H9 (cell line): ENCODE results near the gene WFDC1. TPM values are rescaled to one million over a fixed set of nuclear protein-coding genes. Genes with fewer than 3 reads are reported as not detected.

ENCODE experiments used
- DNase-seq: peaks from one replicate; pipeline ENCODE4 v3.0.0-alpha.2; 2017
- H2AFZ ChIP-seq: one replicate; pipeline ENCODE4 v1.6.1; 2013; ENCODE audit warnings: mild to moderate bottlenecking, low read length, control low read depth, moderate library complexity
- H2AK5ac ChIP-seq: 2 replicates; pipeline ENCODE4 v1.6.1; 2013; ENCODE audit warnings: low read length, control low read depth, mixed read lengths; ENCODE audit not compliant: insufficient read length
- H2BK120ac ChIP-seq: one replicate; pipeline ENCODE4 v1.6.1; 2013; ENCODE audit warnings: low read depth, mild to moderate bottlenecking, low read length, control low read depth, inconsistent platforms; ENCODE audit not compliant: poor library complexity, severe bottlenecking
- H2BK12ac ChIP-seq: 2 replicates; pipeline ENCODE4 v1.6.1; 2013; ENCODE audit warnings: low read length, control low read depth, mixed read lengths, low read depth; ENCODE audit not compliant: insufficient read length
- H2BK15ac ChIP-seq: 2 replicates; pipeline ENCODE4 v1.6.1; 2013; ENCODE audit warnings: low read depth, low read length, control low read depth
- H2BK20ac ChIP-seq: one replicate; pipeline ENCODE4 v1.6.1; 2013; ENCODE audit warnings: low read depth, mild to moderate bottlenecking, low read length, control low read depth, inconsistent platforms; ENCODE audit not compliant: poor library complexity, severe bottlenecking
- H2BK5ac ChIP-seq: 2 replicates; pipeline ENCODE4 v1.6.1; 2013; ENCODE audit warnings: low read length, control low read depth, mixed read lengths; ENCODE audit not compliant: insufficient read length
- H3K14ac ChIP-seq: 2 replicates; pipeline ENCODE4 v1.6.1; 2013; ENCODE audit warnings: low read length, control low read depth; ENCODE audit not compliant: insufficient read depth
- H3K18ac ChIP-seq: 2 replicates; pipeline ENCODE4 v1.6.1; 2013; ENCODE audit warnings: low read depth, mild to moderate bottlenecking, mixed read lengths, low read length, control low read depth; ENCODE audit not compliant: insufficient read length
- H3K23ac ChIP-seq: 2 replicates; pipeline ENCODE4 v1.6.1; 2013; ENCODE audit warnings: low read length, control low read depth, mixed read lengths, low read depth; ENCODE audit not compliant: insufficient read length
- H3K23me2 ChIP-seq: 2 replicates; pipeline ENCODE4 v1.6.1; 2013; ENCODE audit warnings: low read depth, mild to moderate bottlenecking, mixed read lengths, low read length, control low read depth; ENCODE audit not compliant: insufficient read length, poor library complexity, severe bottlenecking
- H3K27ac ChIP-seq: 2 replicates; pipeline ENCODE4 v1.5.1; 2013; ENCODE audit warnings: low read length, control low read depth, mixed read lengths, low read depth; ENCODE audit not compliant: insufficient read length
- H3K27me3 ChIP-seq: 2 replicates; pipeline ENCODE4 v1.6.1; 2013; ENCODE audit warnings: low read length, control low read depth, inconsistent platforms; ENCODE audit not compliant: insufficient read depth
- H3K4ac ChIP-seq: 2 replicates; pipeline ENCODE4 v1.6.1; 2013; ENCODE audit warnings: low read depth, mild to moderate bottlenecking, control low read depth, inconsistent platforms, low read length, moderate library complexity
- H3K4me1 ChIP-seq: 2 replicates; pipeline ENCODE4 v1.6.1; 2013; ENCODE audit warnings: low read length, control low read depth, inconsistent platforms; ENCODE audit not compliant: insufficient read depth
- H3K4me2 ChIP-seq: 2 replicates; pipeline ENCODE4 v1.6.1; 2013; ENCODE audit warnings: low read length, control low read depth, mixed read lengths; ENCODE audit not compliant: insufficient read length, insufficient read depth
- H3K56ac ChIP-seq: 2 replicates; pipeline ENCODE4 v1.6.1; 2013; ENCODE audit warnings: low read depth, mild to moderate bottlenecking, mixed read lengths, low read length, control low read depth; ENCODE audit not compliant: insufficient read length
- H3K79me1 ChIP-seq: 2 replicates; pipeline ENCODE4 v1.6.1; 2013; ENCODE audit warnings: low read depth, mild to moderate bottlenecking, moderate library complexity, low read length, control low read depth, inconsistent platforms; ENCODE audit not compliant: insufficient read depth, poor library complexity, severe bottlenecking
- H3K79me2 ChIP-seq: 2 replicates; pipeline ENCODE4 v1.6.1; 2013; ENCODE audit warnings: low read length, control low read depth, inconsistent platforms; ENCODE audit not compliant: insufficient read depth
- H3K9ac ChIP-seq: 2 replicates; pipeline ENCODE4 v1.6.1; 2013; ENCODE audit warnings: low read length, control low read depth, mixed read lengths; ENCODE audit not compliant: insufficient read length; ENCODE audit errors: extremely low read depth
- H3K9me3 ChIP-seq: one replicate; pipeline ENCODE4 v1.6.1; 2013; ENCODE audit warnings: low read depth, low read length, inconsistent platforms; ENCODE audit not compliant: control insufficient read depth
- H3T11ph ChIP-seq: one replicate; pipeline ENCODE4 v1.6.1; 2013; ENCODE audit warnings: mild to moderate bottlenecking, low read length, control low read depth, inconsistent platforms
- H4K20me1 ChIP-seq: one replicate; pipeline ENCODE4 v1.6.1; 2013; ENCODE audit not compliant: control insufficient read depth, insufficient read length, insufficient read depth
- H4K5ac ChIP-seq: 2 replicates; pipeline ENCODE4 v1.6.1; 2013; ENCODE audit warnings: low read depth, mild to moderate bottlenecking, mixed read lengths, low read length, control low read depth; ENCODE audit not compliant: insufficient read length
- H4K8ac ChIP-seq: replicated peaks from 2 replicates; pipeline ENCODE4 v1.6.1; 2013; ENCODE audit warnings: low read length, control low read depth, mixed read lengths, low read depth; ENCODE audit not compliant: insufficient read length
- H4K91ac ChIP-seq: 2 replicates; pipeline ENCODE4 v1.6.1; 2013; ENCODE audit warnings: low read depth, mild to moderate bottlenecking, moderate library complexity, mixed read lengths, low read length, control low read depth; ENCODE audit not compliant: insufficient read length
- H3K27ac Mint-ChIP-seq, 3 experiments: 2 replicates in 2 of 3; 3 replicates in 1 of 3; pipeline ENCODE4 v1.8.0; 2020 to 2021; ENCODE audit warnings: mixed read lengths in 3 of 3, mild to moderate bottlenecking in 1 of 3, moderate library complexity in 1 of 3
- H3K27me3 Mint-ChIP-seq: 2 replicates; pipeline ENCODE4 v1.8.0; 2021; ENCODE audit warnings: low read depth, mild to moderate bottlenecking, moderate library complexity, mixed read lengths
- H3K36me3 Mint-ChIP-seq, 3 experiments: 2 replicates in 2 of 3; 3 replicates in 1 of 3; pipeline ENCODE4 v1.8.0; 2020 to 2021; ENCODE audit warnings: low read depth in 3 of 3, mixed read lengths in 3 of 3; ENCODE audit not compliant: insufficient read depth in 1 of 3
- H3K4me1 Mint-ChIP-seq, 2 experiments: 2 replicates each; pipeline ENCODE4 v1.8.0; 2020; ENCODE audit warnings: mixed read lengths in 2 of 2
- H3K4me3 Mint-ChIP-seq, 2 experiments: 2 replicates in 1 of 2; 3 replicates in 1 of 2; pipeline ENCODE4 v1.8.0; 2020 to 2021; ENCODE audit warnings: mild to moderate bottlenecking in 2 of 2, mixed read lengths in 2 of 2, moderate library complexity in 1 of 2
- H3K9me3 Mint-ChIP-seq, 2 experiments: 2 replicates in 1 of 2; 3 replicates in 1 of 2; pipeline ENCODE4 v1.8.0; 2020; ENCODE audit warnings: mild to moderate bottlenecking in 2 of 2, mixed read lengths in 2 of 2, moderate library complexity in 1 of 2
- CTCF ChIP-seq: fragments of 200-600 bp; sonication (generic); conservative IDR thresholded peaks from 3 replicates; pipeline ENCODE4 v1.8.0; 2021; ENCODE audit warnings: antibody characterized with exemption, mild to moderate bottlenecking
- WGBS: extraction: QIAGEN DNeasy Blood & Tissue Kit; methylation state at CpG from one replicate; pipeline ENCODE4 v1.1.7; 2013; ENCODE audit warnings: missing lambda C conversion rate, low lambda C conversion rate, mixed read lengths; ENCODE audit not compliant: insufficient read length; ENCODE audit errors: extremely low coverage; 5-methylcytosine and 5-hydroxymethylcytosine counted together
- total RNA-seq: library from RNA; stranded (reverse); gene quantifications from 2 replicates; pipeline ENCODE4 v1.2.1, GENCODE V29; 2021

WFDC1 gene
- total RNA-seq, 1 experiment from 2014 or later, result 0.24 TPM

- DNase-seq, result no peak
- TF ChIP-seq CTCF, result no peak
- H3K27ac Mint-ChIP-seq, result no peak overlapping the region
These were observed 23.7 kb downstream of the WFDC1 start for GRCh38 chr16:84318091-84318975.

More at GRCh38 chr16:84318091-84318975, 23.7 kb downstream of the WFDC1 start:
- H3K18ac ChIP-seq, result no peak overlapping the region
- H3K79me2 ChIP-seq, result no peaks in the 10 kb centered on the region
- no peaks in the 10 kb centered on the region for H3K79me1 ChIP-seq
- no peaks in the 10 kb centered on the region for H3K27me3 ChIP-seq
- H3K14ac ChIP-seq, result no peak overlapping the region; the same call in 1 of the 2 replicates
- H4K8ac ChIP-seq, result no peak overlapping the region
- no peaks in the 10 kb centered on the region for H3K9me3 ChIP-seq
- H2BK12ac ChIP-seq, result no peak overlapping the region
- H4K5ac ChIP-seq, result no peak overlapping the region
- no peak overlapping the region for H3K4ac ChIP-seq
- H3K4me2 ChIP-seq, result no peak overlapping the region
- no peak overlapping the region for H3K23ac ChIP-seq
- H3K36me3 Mint-ChIP-seq, result 0 out of 7 replicates have a peak, but pooled peaks cover 0 to 2% (median 0%) of the 10 kb centered on the region in 3 experiments
- H2BK120ac ChIP-seq, result no peak overlapping the region
- H2BK5ac ChIP-seq, result no peak overlapping the region
- H3K9ac ChIP-seq, result no peak overlapping the region
- H3K4me1 Mint-ChIP-seq, result no peaks in the 10 kb centered on the region
- no peak overlapping the region for H2BK20ac ChIP-seq
- peaks cover 3 to 5% of the 10 kb centered on the region in 2 experiments; a peak in 2 of 5 replicates for H3K9me3 Mint-ChIP-seq
- H4K20me1 ChIP-seq, result no peaks in the 10 kb centered on the region
- WGBS, result no CpG with 5 or more reads among the region's 19 CpGs
- no peak overlapping the region for H2AK5ac ChIP-seq
- H3K27ac ChIP-seq, result no peak overlapping the region
- H3K4me3 Mint-ChIP-seq, result no peak overlapping the region
- peaks cover 16% of the 10 kb centered on the region for H3K27me3 Mint-ChIP-seq
- no peak overlapping the region for H2AFZ ChIP-seq
- no peak overlapping the region for H3K56ac ChIP-seq
- H4K91ac ChIP-seq, result no peak overlapping the region
- no peaks in the 10 kb centered on the region for H3K4me1 ChIP-seq
- no peak overlapping the region for H2BK15ac ChIP-seq
- no peak overlapping the region for H3T11ph ChIP-seq
- H3K23me2 ChIP-seq, result no peaks in the 10 kb centered on the region
